A549 (cell line): ENCODE results near the gene GPSM3.

Source experiments
- CHD2 ChIP-seq: fragments of 150-350 bp; IDR thresholded peaks from 2 replicates; pipeline ENCODE4 v1.6.1; 2014; ENCODE audit warnings: low read length; ENCODE audit not compliant: partially characterized antibody
- CTCF ChIP-seq: fragments of >200 bp; sonication (Bioruptor Twin); formaldehyde crosslinking; IDR thresholded peaks from 3 replicates; pipeline ENCODE4 v1.5.1; 2016
- FOSL2 ChIP-seq, 2 experiments: fragments of 450-650 bp in 1 of 2; fragments of >200 bp in 1 of 2; sonication (Bioruptor Twin) in 1 of 2; formaldehyde crosslinking; IDR thresholded peaks; 2 replicates each; pipeline versions ENCODE4 v1.5.0 to v1.6.1; 2016 to 2020; ENCODE audit warnings: mild to moderate bottlenecking in 1 of 2, moderate library complexity in 1 of 2
- JUNB ChIP-seq: fragments of >200 bp; sonication (Bioruptor Twin); formaldehyde crosslinking; IDR thresholded peaks from 2 replicates; pipeline ENCODE4 v1.6.1; 2016
- POLR2A ChIP-seq: IDR thresholded peaks from 2 replicates; pipeline ENCODE4 v1.6.1; 2012; ENCODE audit warnings: mild to moderate bottlenecking, low read length

GRCh38 chr6:32189742-32190053 lies 2.7 kb downstream of the GPSM3 start:
- TF ChIP-seq JUNB (no peak), POLR2A (no peak), CTCF (no peak), CHD2 (no peak), FOSL2 (IDR thresholded peaks at IDR 0.05) (no peak), FOSL2 (CRISPR knock-in tag; IDR thresholded peaks at IDR 0.05) (no peak)
